ENCODE measurements around the gene CACNA2D2.

CACNA2D2 gene

GRCh38 chr3:50340448-50341329, 162.7 kb downstream of the CACNA2D2 start, which contains the start of gene RASSF1:
Gene RASSF1 (minus strand): TSS chr3:50340836. CDS start chr3:50340805, 31 bp downstream.
- DNase-seq: peak; percentile 89

GRCh38 chr3:50340147-50340447, 163.3 kb downstream of the CACNA2D2 start:
- no peak for DNase-seq

GRCh38 chr3:50339485-50340146, 163.8 kb downstream of the CACNA2D2 start:
- DNase-seq: no peak

GRCh38 chr3:50338965-50339364, 164.5 kb downstream of the CACNA2D2 start:
- no peak for DNase-seq

- DNase-seq: peak; percentile 100
Observed at GRCh38 chr3:50337175-50337861, 166.1 kb downstream of the CACNA2D2 start.

- DNase-seq: no peak
Observed at GRCh38 chr3:50336452-50337174, 166.8 kb downstream of the CACNA2D2 start.

- DNase-seq: no peak
Observed at GRCh38 chr3:50334339-50335075, 168.9 kb downstream of the CACNA2D2 start.

GRCh38 chr3:50333744-50334328, 169.6 kb downstream of the CACNA2D2 start:
- DNase-seq: no peak

GRCh38 chr3:50331364-50331907, 172.0 kb downstream of the CACNA2D2 start:
- DNase-seq: no peak

- DNase-seq: peak; percentile 21
Observed at GRCh38 chr3:50330330-50330729, 173.1 kb downstream of the CACNA2D2 start.

- peak; percentile 96 for DNase-seq
Observed at GRCh38 chr3:50327943-50328691, 175.3 kb downstream of the CACNA2D2 start, which contains the start of gene TUSC2. Gene TUSC2 (minus strand): TSS chr3:50328223. CDS start chr3:50328099, 124 bp downstream.

- DNase-seq: peak; percentile 25
Observed at GRCh38 chr3:50327129-50327528, 176.3 kb downstream of the CACNA2D2 start.

GRCh38 chr3:50326182-50326541, 177.3 kb downstream of the CACNA2D2 start:
- DNase-seq: no peak

- DNase-seq: no peak
Observed at GRCh38 chr3:50325497-50326181, 177.8 kb downstream of the CACNA2D2 start.

GRCh38 chr3:50325113-50325480, 178.3 kb downstream of the CACNA2D2 start:
- DNase-seq: peak; percentile 24

GRCh38 chr3:50324351-50325112, 178.9 kb downstream of the CACNA2D2 start:
- DNase-seq: peak; percentile 74

- peak; percentile 51 for DNase-seq
Observed at GRCh38 chr3:50323614-50324199, 179.7 kb downstream of the CACNA2D2 start.

- DNase-seq: peak; percentile 51
Observed at GRCh38 chr3:50323092-50323600, 180.3 kb downstream of the CACNA2D2 start.

All from right hindlimb (tissue), 1 donor.